ENCODE results near the gene CYP2S1. TPM values are rescaled to one million over a fixed set of nuclear protein-coding genes. Genes with fewer than 3 reads are reported as not detected.

Gene CYP2S1
- total RNA-seq, 2 experiments from 2014 or later, result 0.83 to 0.95 TPM

- Mint-ChIP-seq H3K9me3 (ENCODE audit: insufficient read depth) (no peaks in the 10 kb centered on the region), H3K36me3 (ENCODE audit: low read depth) (no peaks in the 10 kb centered on the region), H3K4me3 (no peak overlapping the region), H3K27ac (no peak overlapping the region), H3K27me3 (ENCODE audit: low read depth) (peaks cover 9% of the 10 kb centered on the region), H3K4me1 (ENCODE audit: low read depth) (no peaks in the 10 kb centered on the region)
- ChIA-PET POLR2A (no interaction called here), CTCF (no interaction called here)
- ATAC-seq (no peak), DNase-seq (no peak)
Observed at GRCh38 chr19:41253660-41254059, 60.6 kb downstream of the CYP2S1 start.

GRCh38 chr19:41255171-41255570 is 62.2 kb downstream of the CYP2S1 start:
- POLR2A ChIA-PET, result no interaction called here
- ATAC-seq (no peak), DNase-seq (no peak)
- Mint-ChIP-seq H3K9me3 (ENCODE audit: insufficient read depth) (no peaks in the 10 kb centered on the region), H3K36me3 (ENCODE audit: low read depth) (no peaks in the 10 kb centered on the region), H3K27ac (no peak overlapping the region), H3K4me3 (no peak overlapping the region), H3K27me3 (ENCODE audit: low read depth) (peaks cover 11% of the 10 kb centered on the region), H3K4me1 (ENCODE audit: low read depth) (no peaks in the 10 kb centered on the region)
- CTCF ChIA-PET, result no interaction called here

Other genes starting within 250 kb of the CYP2S1 start
- not detected for gene CYP2B6, start 201.9 kb upstream of the CYP2S1 start, total RNA-seq
- not detected for gene CYP2A13, start 104.8 kb upstream of the CYP2S1 start, total RNA-seq
- not detected for gene CYP2F1, start 78.8 kb upstream of the CYP2S1 start, total RNA-seq
- not detected for gene AXL, start 26.0 kb downstream of the CYP2S1 start, total RNA-seq
- 100 to 1,000 TPM; 332 to 340 TPM for gene HNRNPUL1, start 71.2 kb downstream of the CYP2S1 start, total RNA-seq
- 10 to 100 TPM; 33.5 to 36.1 TPM for gene CCDC97, start 117.0 kb downstream of the CYP2S1 start, total RNA-seq
- gene TGFB1, start 160.7 kb downstream of the CYP2S1 start, total RNA-seq, result 100 to 1,000 TPM; 210 to 231 TPM
- gene B9D2, start 170.9 kb downstream of the CYP2S1 start, total RNA-seq, result 10 to 100 TPM; 10.6 to 12.8 TPM
- gene TMEM91, start 183.3 kb downstream of the CYP2S1 start, total RNA-seq, result 1 to 10 TPM; 5.3 to 6.4 TPM
- gene EXOSC5, start 204.1 kb downstream of the CYP2S1 start, total RNA-seq, result 10 to 100 TPM; 25.3 to 26.6 TPM
- 10 to 100 TPM; 15.8 to 24.5 TPM for gene BCKDHA, start 204.6 kb downstream of the CYP2S1 start, total RNA-seq
- 1 to 10 TPM; 2.9 to 5.2 TPM for gene B3GNT8, start 234.2 kb downstream of the CYP2S1 start, total RNA-seq
- 10 to 100 TPM; 44.8 to 47.0 TPM for gene DMAC2, start 246.7 kb downstream of the CYP2S1 start, total RNA-seq
- not detected for gene ERICH4, start 249.9 kb downstream of the CYP2S1 start, total RNA-seq